ENCODE measurements around the gene SPTBN4.
"Not testable (repeated sequence)": the region's sequence is repeated elsewhere in the genome, so short reads cannot be mapped to it uniquely, and the experiment has no call there.

Gene SPTBN4

DNA sequence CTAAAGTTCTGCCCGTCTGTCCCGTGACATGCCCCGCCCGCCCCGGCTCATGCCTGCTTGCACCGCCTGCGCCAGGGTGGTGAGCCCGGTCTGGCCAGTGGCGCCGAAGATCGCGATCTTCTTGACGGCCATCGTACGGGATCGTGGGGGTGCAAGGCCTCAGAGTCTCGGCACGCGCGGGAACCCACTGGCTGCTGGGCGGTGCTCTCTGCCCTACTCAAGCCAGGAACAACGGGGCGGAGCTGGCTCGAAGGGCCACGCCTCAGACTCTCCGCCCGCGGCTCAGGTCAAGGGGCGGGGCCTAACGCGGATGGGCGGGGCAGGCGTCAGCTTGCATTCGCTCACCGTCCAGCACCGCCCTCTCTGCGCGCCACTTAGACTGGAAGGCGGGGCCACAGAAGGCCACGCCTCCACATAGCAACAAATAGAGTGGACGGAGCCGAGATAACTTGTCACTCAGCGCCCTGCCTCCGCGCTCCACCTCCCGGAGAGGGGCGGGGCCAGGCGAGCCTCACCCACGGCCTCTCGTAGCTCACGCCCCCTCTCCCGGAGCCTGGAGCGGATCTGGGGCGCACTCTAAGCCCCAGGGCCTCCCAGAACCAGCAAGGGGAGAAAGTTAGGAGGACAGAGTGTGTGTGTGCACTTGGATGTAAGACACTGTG lies 1.1 kb upstream of the SPTBN4 start, which contains the start of gene BLVRB:
TSS of gene BLVRB (minus strand) at position 189 of the 662 bp plus-strand sequence. CDS start at position 132, 57 bp downstream.
- DNase-seq = peak; percentile 88

GRCh38 chr19:40466219-40466984 lies 399 bp upstream of the SPTBN4 start:
- no peak for DNase-seq

GRCh38 chr19:40469011-40469410 lies 2.2 kb downstream of the SPTBN4 start:
- DNase-seq = no peak

DNA sequence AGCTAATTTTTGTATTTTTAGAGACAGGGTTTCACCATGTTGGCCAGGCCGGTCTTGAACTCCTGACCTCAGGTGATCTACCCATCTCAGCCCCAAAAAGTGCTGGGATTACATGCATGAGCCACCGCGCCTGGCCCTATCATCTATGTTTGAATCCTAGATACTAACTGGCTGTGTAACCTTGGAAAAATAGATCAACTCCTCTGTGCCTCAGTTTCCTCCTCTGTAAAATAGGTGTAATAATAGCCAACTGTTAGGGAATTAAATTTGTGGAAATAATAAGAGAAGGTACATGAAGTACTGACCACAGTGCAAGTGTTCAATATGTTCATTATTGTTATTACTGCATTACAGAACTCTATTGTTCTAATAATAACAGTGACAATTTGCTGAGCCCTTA lies 4.3 kb downstream of the SPTBN4 start:
- no peak for DNase-seq

DNA sequence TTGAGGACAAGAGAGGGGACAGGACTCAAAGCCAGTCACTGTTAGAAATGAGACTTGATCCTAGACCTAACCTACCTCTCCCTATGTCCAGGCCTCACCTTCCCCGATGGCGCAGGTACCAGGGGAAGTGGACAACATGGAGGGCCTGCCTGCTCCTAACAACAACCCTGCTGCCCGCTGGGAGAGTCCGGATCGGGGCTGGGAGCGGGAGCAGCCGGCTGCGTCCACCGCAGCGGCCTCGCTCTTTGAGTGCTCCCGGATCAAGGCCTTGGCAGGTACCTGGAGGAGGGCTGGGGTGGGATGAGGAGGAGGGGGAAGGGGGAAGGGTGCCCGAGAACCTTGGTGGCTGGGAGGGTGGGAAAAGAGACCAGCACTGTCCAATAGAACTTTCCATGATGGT lies 5.7 kb downstream of the SPTBN4 start:
- DNase-seq = no peak

- no peak for DNase-seq
Observed at GRCh38 chr19:40474737-40475136, 7.9 kb downstream of the SPTBN4 start.

- DNase-seq = not testable (repeated sequence)
Observed at GRCh38 chr19:40475878-40476644, 9.3 kb downstream of the SPTBN4 start.

DNA sequence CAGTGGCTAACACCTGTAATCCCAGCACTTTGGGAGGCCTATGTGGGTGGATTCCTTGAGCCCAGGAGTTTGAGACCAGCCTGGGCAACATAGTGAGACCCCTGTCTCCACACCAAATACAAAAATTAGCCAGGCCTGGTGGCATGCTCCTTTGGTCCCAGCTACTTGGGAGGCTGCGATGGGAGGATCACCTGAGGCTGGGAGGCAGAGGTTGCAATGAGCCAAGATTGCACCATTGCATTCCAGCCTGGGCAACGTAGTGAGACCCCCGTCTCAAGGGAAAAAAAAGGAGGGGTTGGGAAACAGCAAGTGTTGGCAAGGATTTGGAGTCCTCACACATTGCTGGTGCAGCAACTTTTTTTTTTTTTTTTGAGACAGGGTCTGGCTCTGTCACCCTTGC lies 19.2 kb downstream of the SPTBN4 start:
- no peak for DNase-seq

GRCh38 chr19:40489882-40490230 lies 23.1 kb downstream of the SPTBN4 start:
- DNase-seq = no peak

- no peak for DNase-seq
Observed at GRCh38 chr19:40492274-40492673, 25.5 kb downstream of the SPTBN4 start.

DNA sequence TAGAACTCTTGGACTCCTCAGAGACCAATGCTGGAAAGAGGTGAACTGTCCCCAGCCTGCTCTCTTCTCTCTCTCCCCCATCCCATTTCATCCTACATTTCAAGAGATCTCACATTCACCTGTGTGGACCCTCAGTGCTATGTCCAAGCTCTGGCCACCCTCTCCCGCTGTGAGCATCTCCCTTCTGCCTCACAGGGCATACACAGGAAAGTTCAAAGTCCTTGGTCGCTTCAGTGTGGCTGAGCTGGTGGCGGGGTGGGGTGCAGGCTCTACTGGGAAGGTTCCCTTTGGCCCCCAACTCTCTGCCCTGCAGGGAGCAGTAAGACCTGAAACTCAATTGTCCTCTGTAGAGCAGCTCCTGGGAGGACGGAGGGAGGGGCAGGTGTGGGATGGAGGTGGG lies 27.0 kb downstream of the SPTBN4 start:
- DNase-seq = no peak

- no peak for DNase-seq
Observed at GRCh38 chr19:40494191-40494838, 27.5 kb downstream of the SPTBN4 start.

GRCh38 chr19:40497214-40497613 lies 30.4 kb downstream of the SPTBN4 start:
- no peak for DNase-seq

GRCh38 chr19:40499320-40499719 lies 32.5 kb downstream of the SPTBN4 start:
- DNase-seq = no peak

DNA sequence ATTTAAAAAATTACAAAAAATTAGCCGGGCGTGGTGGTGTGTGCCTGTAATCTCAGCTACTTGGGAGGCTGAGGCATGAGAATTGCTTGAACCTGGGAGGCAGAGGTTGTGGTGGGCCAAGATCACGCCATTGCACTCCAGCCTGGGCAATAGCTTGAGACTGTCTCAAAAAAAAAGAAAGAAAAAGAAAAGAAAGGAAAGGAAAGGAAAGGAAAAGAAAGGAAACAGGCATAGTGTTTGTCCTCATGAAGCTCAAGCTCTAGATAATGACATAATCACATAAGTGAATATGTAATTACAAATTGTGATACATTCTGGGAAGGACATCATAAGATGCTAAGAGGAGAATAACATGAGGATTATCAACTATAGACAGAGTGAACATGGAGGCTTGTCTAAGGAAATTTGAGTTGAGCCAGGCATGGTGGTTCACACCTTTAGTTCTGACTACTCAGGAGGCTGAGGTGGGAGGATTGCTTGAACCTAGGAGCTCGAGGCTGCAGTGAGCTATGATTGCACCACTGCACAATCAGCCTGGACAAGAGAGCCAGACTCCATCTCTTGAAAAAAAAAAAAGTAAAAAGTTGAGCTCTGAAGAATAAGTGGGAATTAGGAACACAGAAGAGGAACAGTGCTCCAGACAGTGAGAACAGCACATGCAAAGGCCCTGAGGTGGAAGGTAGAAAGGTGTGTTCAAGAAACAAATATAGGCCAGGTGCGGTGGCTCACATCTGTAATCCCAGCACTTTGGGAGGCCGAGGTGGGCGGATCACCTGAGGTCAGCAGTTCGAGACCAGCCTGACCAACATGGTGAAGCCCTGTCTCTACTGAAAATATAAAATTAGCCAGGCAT lies 34.1 kb downstream of the SPTBN4 start:
- not testable (repeated sequence) for DNase-seq

DNA sequence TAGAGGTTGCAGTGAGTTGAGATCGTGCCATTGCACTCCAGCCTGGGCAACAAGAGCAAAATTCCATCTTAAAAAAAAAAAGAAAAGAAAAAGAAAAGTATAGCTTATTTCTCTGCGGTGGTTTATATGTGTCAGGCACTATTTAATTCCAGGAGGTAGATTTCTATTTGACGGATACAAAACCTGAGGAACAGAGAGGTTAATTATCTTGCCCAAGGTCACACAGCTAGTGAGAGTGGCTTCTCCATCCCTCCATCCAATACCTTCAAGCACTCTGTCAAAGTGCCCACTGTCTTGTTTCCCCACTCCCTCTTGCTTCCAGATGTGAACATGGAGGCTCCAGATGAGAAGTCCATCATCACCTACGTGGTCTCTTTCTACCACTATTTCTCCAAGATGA lies 34.8 kb downstream of the SPTBN4 start:
- DNase-seq = no peak

GRCh38 chr19:40502081-40502480 lies 35.3 kb downstream of the SPTBN4 start:
- DNase-seq = no peak

- no peak for DNase-seq
Observed at GRCh38 chr19:40502647-40503319, 36.0 kb downstream of the SPTBN4 start.

DNA sequence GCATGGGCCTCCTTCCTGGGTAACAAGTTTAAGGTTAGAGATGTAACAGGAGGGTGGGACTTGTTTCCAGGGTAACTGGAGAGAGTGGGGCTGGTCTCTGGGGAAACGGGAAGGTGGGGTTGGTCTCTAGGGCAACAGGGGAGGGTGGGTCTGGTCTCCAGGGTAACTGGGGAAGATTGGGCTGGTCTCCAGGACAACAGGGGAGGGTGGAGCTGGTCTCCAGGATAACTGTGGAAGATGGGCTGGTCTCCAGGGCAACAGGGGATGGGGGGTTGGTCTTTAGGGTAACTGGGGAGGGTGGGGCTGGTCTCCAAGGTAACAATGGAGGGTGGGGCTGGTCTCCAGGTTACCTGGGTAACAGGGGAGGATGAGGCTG lies 36.5 kb downstream of the SPTBN4 start:
- DNase-seq = peak; percentile 19

DNA sequence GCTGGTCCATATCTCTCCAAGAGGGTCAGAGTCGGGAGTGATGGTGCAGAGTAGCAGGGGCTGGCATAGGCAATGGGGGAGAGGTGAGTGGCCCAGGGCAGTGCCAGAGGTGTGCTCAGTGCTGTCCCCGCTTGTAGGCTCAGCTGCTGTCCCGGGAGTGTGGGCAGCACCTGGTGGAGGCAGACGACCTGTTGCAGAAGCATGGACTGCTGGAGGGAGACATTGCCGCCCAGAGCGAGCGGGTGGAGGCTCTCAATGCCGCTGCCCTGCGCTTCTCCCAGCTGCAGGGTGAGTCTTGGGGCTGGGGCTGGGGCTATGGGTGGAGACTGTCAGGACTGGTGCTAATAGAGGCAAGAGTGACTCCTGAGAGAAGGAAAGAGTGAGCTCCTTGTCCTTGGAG lies 39.3 kb downstream of the SPTBN4 start:
- no peak for DNase-seq

DNA sequence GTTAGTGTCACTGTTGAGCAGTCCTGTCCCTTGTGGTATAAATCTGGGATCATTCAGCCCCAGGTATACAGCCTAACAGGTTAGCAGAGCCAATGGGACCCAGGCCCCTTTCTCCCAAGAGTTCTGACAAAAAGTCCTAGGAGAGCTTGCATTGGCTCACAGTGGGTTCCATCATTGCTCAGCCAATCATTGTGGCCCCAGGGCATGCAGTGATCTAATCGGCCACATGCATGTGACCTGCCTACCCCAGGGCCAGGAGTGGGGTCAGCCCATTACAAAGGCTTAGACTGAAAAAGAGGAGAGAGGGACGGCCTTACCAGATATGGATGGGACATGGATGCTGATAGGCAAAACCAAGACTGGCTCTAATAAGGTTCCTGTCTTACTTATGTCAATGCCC lies 41.1 kb downstream of the SPTBN4 start:
- no peak for DNase-seq

- no peak for DNase-seq
Observed at GRCh38 chr19:40508739-40509260, 42.0 kb downstream of the SPTBN4 start.
